ENCODE measurements around the gene ADAMTS9.
A peak's percentile ranks its signal among the peaks of the same experiment; 100 is the strongest.

Gene ADAMTS9

GRCh38 chr3:64685331-64685799, 2.4 kb downstream of the ADAMTS9 start:
- no peak for DNase-seq (ENCODE audit: low read depth, low spot score)

- peak; percentile 81 for DNase-seq (ENCODE audit: low read depth, low spot score)
Measured at GRCh38 chr3:64684715-64685261, 3.0 kb downstream of the ADAMTS9 start.

- DNase-seq (ENCODE audit: low read depth, low spot score) = no peak
Measured at GRCh38 chr3:64681827-64682226, 6.0 kb downstream of the ADAMTS9 start.

GRCh38 chr3:64681015-64681414, 6.8 kb downstream of the ADAMTS9 start:
- DNase-seq (ENCODE audit: low read depth, low spot score) = no peak

- no peak for DNase-seq (ENCODE audit: low read depth, low spot score)
Measured at GRCh38 chr3:64680334-64680733, 7.5 kb downstream of the ADAMTS9 start.

- DNase-seq (ENCODE audit: low read depth, low spot score) = no peak
Measured at GRCh38 chr3:64677961-64678716, 9.7 kb downstream of the ADAMTS9 start.

- no peak for DNase-seq (ENCODE audit: low read depth, low spot score)
Measured at GRCh38 chr3:64676831-64677230, 11.0 kb downstream of the ADAMTS9 start.

GRCh38 chr3:64675687-64676247, 12.0 kb downstream of the ADAMTS9 start:
- no peak for DNase-seq (ENCODE audit: low read depth, low spot score)

GRCh38 chr3:64674591-64675076, 13.2 kb downstream of the ADAMTS9 start:
- DNase-seq (ENCODE audit: low read depth, low spot score) = peak; percentile 31

GRCh38 chr3:64673159-64673715, 14.6 kb downstream of the ADAMTS9 start:
- no peak for DNase-seq (ENCODE audit: low read depth, low spot score)

- peak; percentile 36 for DNase-seq (ENCODE audit: low read depth, low spot score)
Measured at GRCh38 chr3:64668582-64669510, 19.0 kb downstream of the ADAMTS9 start.

- DNase-seq (ENCODE audit: low read depth, low spot score) = no peak
Measured at GRCh38 chr3:64667887-64668581, 19.8 kb downstream of the ADAMTS9 start.

GRCh38 chr3:64667138-64667537, 20.7 kb downstream of the ADAMTS9 start:
- no peak for DNase-seq (ENCODE audit: low read depth, low spot score)

- no peak for DNase-seq (ENCODE audit: low read depth, low spot score)
Measured at GRCh38 chr3:64666171-64666588, 21.6 kb downstream of the ADAMTS9 start.

- no peak for DNase-seq (ENCODE audit: low read depth, low spot score)
Measured at GRCh38 chr3:64664397-64664796, 23.4 kb downstream of the ADAMTS9 start.

GRCh38 chr3:64659617-64659978, 28.2 kb downstream of the ADAMTS9 start:
- no peak for DNase-seq (ENCODE audit: low read depth, low spot score)

GRCh38 chr3:64658001-64658400, 29.8 kb downstream of the ADAMTS9 start:
- DNase-seq (ENCODE audit: low read depth, low spot score) = no peak

GRCh38 chr3:64656544-64656943, 31.3 kb downstream of the ADAMTS9 start:
- DNase-seq (ENCODE audit: low read depth, low spot score) = no peak

GRCh38 chr3:64655160-64655559, 32.6 kb downstream of the ADAMTS9 start:
- no peak for DNase-seq (ENCODE audit: low read depth, low spot score)

- DNase-seq (ENCODE audit: low read depth, low spot score) = no peak
Measured at GRCh38 chr3:64654013-64654412, 33.8 kb downstream of the ADAMTS9 start.

- no peak for DNase-seq (ENCODE audit: low read depth, low spot score)
Measured at GRCh38 chr3:64653101-64653500, 34.7 kb downstream of the ADAMTS9 start.

Measured in ELF-1 (cell line).